ENCODE measurements around the gene METTL26. TPM values are rescaled to one million over a fixed set of nuclear protein-coding genes. Genes with fewer than 3 reads are reported as not detected.

METTL26 gene
- total and polyA plus RNA-seq, 2 of the 8 experiments (the other 6 are each of a cell fraction or from before 2014, with no cell fraction given) = 100 to 186 TPM

DNA sequence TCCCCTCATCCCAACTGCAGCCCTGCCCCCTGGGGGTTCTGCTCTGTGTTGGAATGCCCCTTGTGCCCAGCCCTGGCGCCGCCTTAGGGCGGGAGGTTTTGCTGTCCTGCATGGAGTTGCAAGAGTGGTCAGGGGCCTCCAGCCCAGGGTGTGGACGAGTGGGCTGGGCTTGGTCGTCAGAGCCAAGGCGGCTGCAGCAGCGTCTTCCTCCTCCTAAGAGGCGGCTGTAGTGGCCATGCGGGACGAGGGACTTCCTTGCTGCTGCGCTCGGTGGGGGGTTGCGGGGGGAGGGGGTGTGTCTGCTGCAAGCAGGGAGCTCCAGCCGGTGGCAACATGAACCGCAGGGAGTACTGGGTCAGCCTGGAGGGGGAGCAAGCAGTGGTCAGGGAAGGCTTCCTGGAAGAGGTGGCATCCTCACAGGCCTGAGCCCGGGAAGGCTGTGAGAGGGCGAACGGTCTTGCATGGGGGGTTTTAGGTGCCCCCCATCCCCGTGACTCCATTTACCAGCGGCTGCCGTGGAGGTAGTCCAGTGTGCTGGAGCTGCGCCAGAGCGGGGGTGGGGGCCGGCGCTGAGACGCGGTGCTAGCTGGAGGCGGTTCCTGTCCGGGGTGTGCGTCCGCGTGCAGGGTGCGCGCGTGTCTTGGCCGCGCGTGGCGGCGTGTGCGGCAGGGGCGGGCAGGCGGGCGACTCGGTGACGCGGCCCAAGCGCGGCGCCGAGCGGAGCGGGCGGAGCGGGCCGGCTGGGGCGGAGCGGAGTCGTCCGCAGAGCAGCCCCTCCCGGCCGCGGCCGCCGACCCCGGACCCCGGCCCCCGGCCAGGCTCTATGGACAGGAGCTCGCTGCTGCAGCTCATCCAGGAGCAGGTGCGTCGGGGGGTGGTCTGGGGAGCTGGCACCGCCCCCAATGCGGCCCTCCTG lies 39.1 kb upstream of the METTL26 start, which contains the start of gene RHBDL1 (continued):
- TF ChIP-seq HDAC6 (IDR thresholded peaks at IDR 0.05; ENCODE audit: low read depth, low read length) (no peak), ASH2L (IDR thresholded peaks at IDR 0.05; ENCODE audit: low read length) (peak; percentile 36), BRCA1 (IDR thresholded peaks at IDR 0.05; ENCODE audit: low read depth, low read length) (no peak), YY1 (IDR thresholded peaks at IDR 0.05; ENCODE audit: low read depth, low read length) (no peak), SP1 (IDR thresholded peaks at IDR 0.05; ENCODE audit: low read depth, low read length) (no peak), CREB1 (IDR thresholded peaks at IDR 0.05) (no peak), KDM1A (IDR thresholded peaks at IDR 0.05; ENCODE audit: borderline replicate concordance, low read length) (0 out of 2 replicates have a peak, but pooled peaks have one; percentile 24), NRF1 (IDR thresholded peaks at IDR 0.05; ENCODE audit: low read depth, low read length) (no peak), JUN (IDR thresholded peaks at IDR 0.05; ENCODE audit: low read depth, low read length) (no peak), RXRA (IDR thresholded peaks at IDR 0.05; ENCODE audit: insufficient read depth, low read depth, low read length) (no peak), ZNF274 (IDR thresholded peaks at IDR 0.05; ENCODE audit: borderline replicate concordance, extremely low read depth, low read length) (no peak), RFX5 (IDR thresholded peaks at IDR 0.05; ENCODE audit: borderline replicate concordance, low read depth, low read length) (no peak), TBP (IDR thresholded peaks at IDR 0.05; ENCODE audit: low read depth, low read length) (no peak)
- TF ChIP-seq, protein P1, sequence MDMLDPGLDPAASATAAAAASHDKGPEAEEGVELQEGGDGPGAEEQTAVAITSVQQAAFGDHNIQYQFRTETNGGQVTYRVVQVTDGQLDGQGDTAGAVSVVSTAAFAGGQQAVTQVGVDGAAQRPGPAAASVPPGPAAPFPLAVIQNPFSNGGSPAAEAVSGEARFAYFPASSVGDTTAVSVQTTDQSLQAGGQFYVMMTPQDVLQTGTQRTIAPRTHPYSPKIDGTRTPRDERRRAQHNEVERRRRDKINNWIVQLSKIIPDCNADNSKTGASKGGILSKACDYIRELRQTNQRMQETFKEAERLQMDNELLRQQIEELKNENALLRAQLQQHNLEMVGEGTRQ (IDR thresholded peaks at IDR 0.05; ENCODE audit: low read length) = no peak
- TF ChIP-seq, protein P2, sequence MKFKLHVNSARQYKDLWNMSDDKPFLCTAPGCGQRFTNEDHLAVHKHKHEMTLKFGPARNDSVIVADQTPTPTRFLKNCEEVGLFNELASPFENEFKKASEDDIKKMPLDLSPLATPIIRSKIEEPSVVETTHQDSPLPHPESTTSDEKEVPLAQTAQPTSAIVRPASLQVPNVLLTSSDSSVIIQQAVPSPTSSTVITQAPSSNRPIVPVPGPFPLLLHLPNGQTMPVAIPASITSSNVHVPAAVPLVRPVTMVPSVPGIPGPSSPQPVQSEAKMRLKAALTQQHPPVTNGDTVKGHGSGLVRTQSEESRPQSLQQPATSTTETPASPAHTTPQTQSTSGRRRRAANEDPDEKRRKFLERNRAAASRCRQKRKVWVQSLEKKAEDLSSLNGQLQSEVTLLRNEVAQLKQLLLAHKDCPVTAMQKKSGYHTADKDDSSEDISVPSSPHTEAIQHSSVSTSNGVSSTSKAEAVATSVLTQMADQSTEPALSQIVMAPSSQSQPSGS (IDR thresholded peaks at IDR 0.05; ENCODE audit: low read length) = no peak

Data from H1 (cell line).